H1 (cell line): Measurements from ENCODE around the gene CGB7. TPM values are rescaled to one million over a fixed set of nuclear protein-coding genes. Genes with fewer than 3 reads are reported as not detected.

Source experiments
- CTCF ChIA-PET: fragments of 300-600 bp; sonication (Branson Sonifier 250); formaldehyde crosslinking; loops from one replicate; lab custom pipeline; 2021; ENCODE audit not compliant: partially characterized antibody; lab: Charles Lee
- POLR2A ChIA-PET: fragments of 300-600 bp; sonication (Branson Sonifier 250); formaldehyde crosslinking; loops from one replicate; lab custom pipeline; 2021; ENCODE audit warnings: inconsistent platforms; ENCODE audit not compliant: partially characterized antibody; lab: Charles Lee
- DNase-seq, 2 experiments: peaks; one replicate each; pipeline versions ENCODE4 v3.0.0 to v3.0.0-alpha.2; 2010 to 2022; ENCODE audit warnings: low spot score in 2 of 2, low read depth in 1 of 2, mixed read lengths in 1 of 2
- FAIRE-seq: peaks from 2 replicates; lab custom pipeline; 2011; peaks lifted over from hg19 to GRCh38; lab: Jason Lieb, UNC
- H2AFZ ChIP-seq: 2 replicates; pipeline ENCODE4 v1.8.1; 2012; ENCODE audit warnings: low read length, inconsistent platforms
- H2AK5ac ChIP-seq: 2 replicates; pipeline ENCODE4 v1.6.1; 2013; ENCODE audit warnings: low read depth, low read length
- H2BK120ac ChIP-seq: replicated peaks from 2 replicates; pipeline ENCODE3; 2013; ENCODE audit warnings: low read depth, low read length, inconsistent platforms
- H2BK12ac ChIP-seq: 2 replicates; pipeline ENCODE4 v1.6.1; 2013; ENCODE audit warnings: low read depth, low read length
- H2BK15ac ChIP-seq: 2 replicates; pipeline ENCODE4 v1.6.1; 2013; ENCODE audit warnings: low read length
- H2BK20ac ChIP-seq: 2 replicates; pipeline ENCODE4 v1.6.1; 2013; ENCODE audit warnings: low read length
- H2BK5ac ChIP-seq: 2 replicates; pipeline ENCODE4 v1.6.1; 2013; ENCODE audit warnings: low read depth, low read length
- H3K14ac ChIP-seq: 2 replicates; pipeline ENCODE4 v1.6.1; 2013; ENCODE audit warnings: inconsistent platforms; ENCODE audit not compliant: insufficient read length
- H3K18ac ChIP-seq: 2 replicates; pipeline ENCODE4 v1.6.1; 2013; ENCODE audit warnings: low read length; ENCODE audit errors: extremely low read depth
- H3K23ac ChIP-seq: 2 replicates; pipeline ENCODE4 v1.6.1; 2013; ENCODE audit warnings: inconsistent platforms; ENCODE audit not compliant: insufficient read length
- H3K23me2 ChIP-seq: 2 replicates; pipeline ENCODE4 v1.6.1; 2013; ENCODE audit warnings: low read depth, low read length
- H3K27ac ChIP-seq: 2 replicates; pipeline ENCODE4 v1.6.1; 2011; ENCODE audit warnings: low read depth, low read length, inconsistent platforms
- H3K27me3 ChIP-seq, 4 experiments: replicated peaks in 1 of 4; 1 replicate in 1 of 4; 2 replicates in 3 of 4; pipeline versions ENCODE4 v1.6.1 to v1.8.1; 2011 to 2013; ENCODE audit warnings: low read length in 3 of 4, mild to moderate bottlenecking in 3 of 4, inconsistent platforms in 2 of 4, mixed read lengths in 2 of 4, moderate library complexity in 1 of 4; ENCODE audit not compliant: control insufficient read depth in 3 of 4, insufficient read depth in 3 of 4; ENCODE audit errors: extremely low read depth in 1 of 4
- H3K36me3 ChIP-seq, 4 experiments: 2 replicates each; pipeline versions ENCODE4 v1.6.1 to v1.8.1; 2011 to 2013; ENCODE audit warnings: mild to moderate bottlenecking in 4 of 4, low read length in 3 of 4, moderate library complexity in 2 of 4, control low read depth in 1 of 4, inconsistent platforms in 1 of 4; ENCODE audit not compliant: insufficient read depth in 4 of 4, control insufficient read depth in 2 of 4
- H3K4ac ChIP-seq: replicated peaks from 2 replicates; pipeline ENCODE3; 2013; ENCODE audit warnings: low read length, low read depth, mixed read lengths, inconsistent platforms; ENCODE audit not compliant: insufficient read length
- H3K4me1 ChIP-seq, 4 experiments: replicated peaks in 1 of 4; 1 replicate in 1 of 4; 2 replicates in 3 of 4; pipeline versions ENCODE4 v1.6.1 to v1.8.1; 2011 to 2013; ENCODE audit warnings: low read length in 3 of 4, inconsistent platforms in 2 of 4, mixed read lengths in 1 of 4; ENCODE audit not compliant: insufficient read depth in 4 of 4, control insufficient read depth in 3 of 4
- H3K4me2 ChIP-seq, 2 experiments: 2 replicates each; pipeline versions ENCODE4 v1.6.1 to v1.8.1; 2011 to 2013; ENCODE audit warnings: low read depth in 2 of 2, low read length in 2 of 2, control low read depth in 1 of 2, inconsistent platforms in 1 of 2, mild to moderate bottlenecking in 1 of 2; ENCODE audit not compliant: insufficient read depth in 1 of 2
- H3K4me3 ChIP-seq, 4 experiments: fragments of 200-600, 300-600 bp in 1 of 4; sonication (generic), shearing (Covaris generic), sonication (Bioruptor Twin) in 1 of 4; 2 replicates each; pipeline versions ENCODE4 v1.5.1 to v1.8.1; 2011 to 2016; ENCODE audit warnings: low read length in 4 of 4, low read depth in 3 of 4, control low read depth in 2 of 4, inconsistent platforms in 2 of 4, mild to moderate bottlenecking in 2 of 4, mixed read lengths in 1 of 4, moderate library complexity in 1 of 4; ENCODE audit not compliant: insufficient read depth in 2 of 4; ENCODE audit errors: extremely low read depth in 1 of 4
- H3K56ac ChIP-seq: replicated peaks from 2 replicates; pipeline ENCODE3; 2013; ENCODE audit warnings: low read depth, mild to moderate bottlenecking, mixed read lengths, low read length, inconsistent platforms; ENCODE audit not compliant: insufficient read length
- H3K79me1 ChIP-seq: 2 replicates; pipeline ENCODE4 v1.6.1; 2013; ENCODE audit warnings: low read depth, low read length, control low read depth
- H3K79me2 ChIP-seq, 2 experiments: 2 replicates each; pipeline versions ENCODE4 v1.6.1 to v1.8.1; 2012 to 2013; ENCODE audit warnings: low read length in 2 of 2, mild to moderate bottlenecking in 2 of 2, inconsistent platforms in 1 of 2; ENCODE audit not compliant: insufficient read depth in 2 of 2, control insufficient read depth in 1 of 2
- H3K9ac ChIP-seq, 4 experiments: replicated peaks in 1 of 4; 1 replicate in 1 of 4; 2 replicates in 3 of 4; pipeline versions ENCODE4 v1.6.1 to v1.8.1; 2011 to 2013; ENCODE audit warnings: low read depth in 3 of 4, low read length in 3 of 4, control low read depth in 2 of 4, mild to moderate bottlenecking in 2 of 4, moderate library complexity in 2 of 4, inconsistent platforms in 1 of 4; ENCODE audit errors: extremely low read depth in 1 of 4
- H3K9me3 ChIP-seq, 2 experiments: 2 replicates each; pipeline versions ENCODE4 v1.6.1 to v1.8.1; 2012 to 2013; ENCODE audit warnings: mild to moderate bottlenecking in 2 of 2, moderate library complexity in 2 of 2, control low read depth in 1 of 2, inconsistent platforms in 1 of 2, low read depth in 1 of 2, low read length in 1 of 2, mixed read lengths in 1 of 2; ENCODE audit not compliant: insufficient read depth in 2 of 2
- H4K20me1 ChIP-seq, 2 experiments: replicated peaks in 1 of 2; 2 replicates each; pipeline versions ENCODE3 to v1.8.1; 2011 to 2013; ENCODE audit warnings: inconsistent platforms in 2 of 2, low read length in 2 of 2, mild to moderate bottlenecking in 1 of 2; ENCODE audit not compliant: insufficient read depth in 2 of 2, control insufficient read depth in 1 of 2
- H4K5ac ChIP-seq: 2 replicates; pipeline ENCODE4 v1.6.1; 2013; ENCODE audit warnings: low read length, low read depth, mixed read lengths, inconsistent platforms; ENCODE audit not compliant: insufficient read length
- H4K8ac ChIP-seq: 2 replicates; pipeline ENCODE4 v1.8.0; 2013; ENCODE audit warnings: mild to moderate bottlenecking, moderate library complexity, low read length, inconsistent platforms; ENCODE audit not compliant: insufficient read depth; ENCODE audit errors: extremely low read depth
- H4K91ac ChIP-seq: replicated peaks from 2 replicates; pipeline ENCODE3; 2013; ENCODE audit warnings: low read length, mixed read lengths, inconsistent platforms; ENCODE audit not compliant: insufficient read length
- CBX5 ChIP-seq: fragments of 300-800, 300-1000 bp; sonication (generic); IDR thresholded peaks from 2 replicates; pipeline ENCODE4 v1.7.1; 2016; ENCODE audit warnings: antibody characterized with exemption, low read length, low read depth
- CREB1 ChIP-seq: IDR thresholded peaks from 2 replicates; pipeline ENCODE4 v1.6.1; 2012; ENCODE audit warnings: inconsistent platforms
- KDM4A ChIP-seq: IDR thresholded peaks from one replicate; pipeline ENCODE4 v1.7.1; 2012; ENCODE audit warnings: low read depth, mild to moderate bottlenecking, moderate library complexity, low read length, inconsistent platforms; ENCODE audit not compliant: severe bottlenecking
- MAX ChIP-seq: IDR thresholded peaks from 2 replicates; pipeline ENCODE4 v1.6.1; 2012; ENCODE audit warnings: inconsistent platforms
- TEAD4 ChIP-seq: IDR thresholded peaks from 2 replicates; pipeline ENCODE4 v1.6.1; 2012; ENCODE audit warnings: low read depth, low read length, inconsistent platforms, mixed read lengths
- WGBS, 2 experiments: shearing (Covaris generic) in 1 of 2; methylation state at CpG; one replicate each; pipeline versions ENCODE4 v1.1.6 to v1.1.7; 2013 to 2015; ENCODE audit warnings: low lambda C conversion rate in 2 of 2, mixed read lengths in 2 of 2, inconsistent platforms in 1 of 2, low coverage in 1 of 2, missing lambda C conversion rate in 1 of 2; ENCODE audit not compliant: insufficient replicate concordance in 2 of 2, insufficient coverage in 1 of 2, insufficient read length in 1 of 2; ENCODE audit errors: extremely low coverage in 1 of 2, missing lambda C conversion rate in 1 of 2; 5-methylcytosine and 5-hydroxymethylcytosine counted together
- polyA plus RNA-seq, 7 experiments: library from polyadenylated mRNA; depleted of rRNA in 3 of 7; stranded (reverse) in 5 of 7; unstranded in 2 of 7; fragments of >200 nt in 5 of 7; fragments of 200-250 nt in 2 of 7; gene quantifications; 1 replicate in 5 of 7; 2 replicates in 1 of 7; 4 replicates in 1 of 7; pipeline versions ENCODE4 v1.2.1 to v1.2.3, GENCODE V29; 2011 to 2013; ENCODE audit warnings: missing spikeins in 2 of 7, mixed read lengths in 2 of 7
- total RNA-seq: library from RNA; stranded (reverse); fragmentation: NEBNext Ultra II Directional; extraction: Animal tissue kit (Norgen Biotek cat#: 25700); gene quantifications from 2 replicates; pipeline ENCODE4 v1.2.1, GENCODE V29; 2021
- TF ChIP-seq, protein P1 (sequence below): IDR thresholded peaks from 2 replicates; pipeline ENCODE4 v1.6.1; 2012; ENCODE audit warnings: inconsistent platforms
- TF ChIP-seq, protein P2 (sequence below), 3 experiments: IDR thresholded peaks; 1 replicate in 2 of 3; 2 replicates in 1 of 3; pipeline versions ENCODE4 v1.5.1 to v1.6.1; 2011; ENCODE audit warnings: low read length in 3 of 3, mild to moderate bottlenecking in 3 of 3, inconsistent platforms in 2 of 3, low read depth in 1 of 3, moderate library complexity in 1 of 3; ENCODE audit not compliant: insufficient read depth in 1 of 3; ENCODE audit errors: control extremely low read depth in 1 of 3

Gene CGB7
- total and polyA plus RNA-seq, 2 of the 8 experiments (the other 6 are each of a cell fraction or from before 2014, with no cell fraction given), result 1.2 to 2.2 TPM

- ChIA-PET CTCF (interaction anchor here (0.7 to 8.1 kb wide), 6 partner anchors 9 to 229 kb away, joined by 3 to 46 read pairs (median 4); no protein-coding TSS in a partner anchor), POLR2A (interaction anchor here (0.6 to 1.5 kb wide), 6 partner anchors 8 to 51 kb away, joined by 3 to 4 read pairs (median 3); partner anchors contain the start of gene RUVBL2)
- no peaks in the 10 kb centered on the region for H3K79me2 ChIP-seq
- H3K9ac ChIP-seq, result no peak overlapping the region
- H3K23ac ChIP-seq, result no peak overlapping the region
- peaks cover 0 to 17% (median 8%) of the 10 kb centered on the region in 4 experiments; a peak in 5 of 7 replicates for H3K4me1 ChIP-seq
- peaks cover 0 to 2% of the 10 kb centered on the region in 2 experiments for H4K20me1 ChIP-seq
- H3K27ac ChIP-seq, result no peak overlapping the region
- 8% methylated on average over 38 of the region's 62 CpGs; no CpG with 5 or more reads in 1 of the 2 experiments for WGBS, 2 experiments
- no peak overlapping the region for H2AFZ ChIP-seq
- peak overlapping the region; percentile 27 to 68 (median 40) for H3K4me3 ChIP-seq
- H2BK15ac ChIP-seq, result no peak overlapping the region
- H3K79me1 ChIP-seq, result no peaks in the 10 kb centered on the region
- H2BK5ac ChIP-seq, result no peak overlapping the region
- H4K91ac ChIP-seq, result no peak overlapping the region
- peaks cover 5 to 19% (median 10%) of the 10 kb centered on the region in 4 experiments; a peak in 7 of 8 replicates for H3K36me3 ChIP-seq
- H3K18ac ChIP-seq, result no peak overlapping the region; the same call in 1 of the 2 replicates
- H2BK12ac ChIP-seq, result no peak overlapping the region
- no peak overlapping the region for H2AK5ac ChIP-seq
- H3K4ac ChIP-seq, result no peak overlapping the region
- peaks cover 0 to 15% (median 12%) of the 10 kb centered on the region in 4 experiments; a peak in 6 of 7 replicates for H3K27me3 ChIP-seq
- H2BK120ac ChIP-seq, result no peak overlapping the region
- H2BK20ac ChIP-seq, result no peak overlapping the region
- H3K23me2 ChIP-seq, result peaks cover 6% of the 10 kb centered on the region; the same call in 1 of the 2 replicates
- TF ChIP-seq, protein P1, sequence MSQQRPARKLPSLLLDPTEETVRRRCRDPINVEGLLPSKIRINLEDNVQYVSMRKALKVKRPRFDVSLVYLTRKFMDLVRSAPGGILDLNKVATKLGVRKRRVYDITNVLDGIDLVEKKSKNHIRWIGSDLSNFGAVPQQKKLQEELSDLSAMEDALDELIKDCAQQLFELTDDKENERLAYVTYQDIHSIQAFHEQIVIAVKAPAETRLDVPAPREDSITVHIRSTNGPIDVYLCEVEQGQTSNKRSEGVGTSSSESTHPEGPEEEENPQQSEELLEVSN, result peak; percentile 64
- TF ChIP-seq KDM4A (peak; percentile 65), TEAD4 (no peak), CBX5 (no peak), MAX (peak; percentile 56; the same call in 1 of the 2 replicates), CREB1 (peak; percentile 85)
- TF ChIP-seq, protein P2, sequence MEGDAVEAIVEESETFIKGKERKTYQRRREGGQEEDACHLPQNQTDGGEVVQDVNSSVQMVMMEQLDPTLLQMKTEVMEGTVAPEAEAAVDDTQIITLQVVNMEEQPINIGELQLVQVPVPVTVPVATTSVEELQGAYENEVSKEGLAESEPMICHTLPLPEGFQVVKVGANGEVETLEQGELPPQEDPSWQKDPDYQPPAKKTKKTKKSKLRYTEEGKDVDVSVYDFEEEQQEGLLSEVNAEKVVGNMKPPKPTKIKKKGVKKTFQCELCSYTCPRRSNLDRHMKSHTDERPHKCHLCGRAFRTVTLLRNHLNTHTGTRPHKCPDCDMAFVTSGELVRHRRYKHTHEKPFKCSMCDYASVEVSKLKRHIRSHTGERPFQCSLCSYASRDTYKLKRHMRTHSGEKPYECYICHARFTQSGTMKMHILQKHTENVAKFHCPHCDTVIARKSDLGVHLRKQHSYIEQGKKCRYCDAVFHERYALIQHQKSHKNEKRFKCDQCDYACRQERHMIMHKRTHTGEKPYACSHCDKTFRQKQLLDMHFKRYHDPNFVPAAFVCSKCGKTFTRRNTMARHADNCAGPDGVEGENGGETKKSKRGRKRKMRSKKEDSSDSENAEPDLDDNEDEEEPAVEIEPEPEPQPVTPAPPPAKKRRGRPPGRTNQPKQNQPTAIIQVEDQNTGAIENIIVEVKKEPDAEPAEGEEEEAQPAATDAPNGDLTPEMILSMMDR (IDR thresholded peaks at IDR 0.05; ENCODE audit: control extremely low read depth in 1 of 3, insufficient read depth in 1 of 3, low read depth in 1 of 3, low read length in 3 of 3), result peak; percentile 8 to 35 (median 32)
- no peaks in the 10 kb centered on the region for H3K9me3 ChIP-seq
- peak overlapping the region; percentile 78 to 82 for H3K4me2 ChIP-seq
- no peak overlapping the region for H4K8ac ChIP-seq
- H3K14ac ChIP-seq, result no peak overlapping the region
- DNase-seq (peak in 1 of 2 experiments; percentile 78), FAIRE-seq (no peak)
- H3K56ac ChIP-seq, result no peak overlapping the region
- no peak overlapping the region for H4K5ac ChIP-seq
Observed at GRCh38 chr19:49017666-49018351, 39.7 kb downstream of the CGB7 start.
